ENCODE results near the gene ARHGDIA.

The ARHGDIA gene

GRCh38 chr17:81888105-81888987, 17.2 kb upstream of the ARHGDIA start:
- no peak for DNase-seq (ENCODE audit: low spot score)

GRCh38 chr17:81885869-81886548, 14.9 kb upstream of the ARHGDIA start:
- peak; percentile 38 for DNase-seq (ENCODE audit: low spot score)

GRCh38 chr17:81885454-81885853, 14.3 kb upstream of the ARHGDIA start:
- no peak for DNase-seq (ENCODE audit: low spot score)

- no peak for DNase-seq (ENCODE audit: low spot score)
Measured at GRCh38 chr17:81884968-81885367, 13.8 kb upstream of the ARHGDIA start.

- no peak for DNase-seq (ENCODE audit: low spot score)
Measured at GRCh38 chr17:81884520-81884919, 13.4 kb upstream of the ARHGDIA start.

GRCh38 chr17:81879121-81879520, 8.0 kb upstream of the ARHGDIA start:
- no peak for DNase-seq (ENCODE audit: low spot score)

GRCh38 chr17:81878294-81878693, 7.2 kb upstream of the ARHGDIA start:
- no peak for DNase-seq (ENCODE audit: low spot score)

- no peak for DNase-seq (ENCODE audit: low spot score)
Measured at GRCh38 chr17:81877569-81877968, 6.4 kb upstream of the ARHGDIA start.

GRCh38 chr17:81871387-81872230, 472 bp upstream of the ARHGDIA start:
- peak; percentile 87 for DNase-seq (ENCODE audit: low spot score)

- DNase-seq (ENCODE audit: low spot score), result no peak
Measured at GRCh38 chr17:81870131-81870980, 781 bp downstream of the ARHGDIA start.

- DNase-seq (ENCODE audit: low spot score), result no peak
Measured at GRCh38 chr17:81869221-81870130, 1.7 kb downstream of the ARHGDIA start.

GRCh38 chr17:81868674-81869220, 2.4 kb downstream of the ARHGDIA start:
- DNase-seq (ENCODE audit: low spot score), result no peak

GRCh38 chr17:81867991-81868673, 3.0 kb downstream of the ARHGDIA start:
- DNase-seq (ENCODE audit: low spot score), result no peak

GRCh38 chr17:81867170-81867990, 3.8 kb downstream of the ARHGDIA start:
- no peak for DNase-seq (ENCODE audit: low spot score)

- no peak for DNase-seq (ENCODE audit: low spot score)
Measured at GRCh38 chr17:81866440-81867169, 4.5 kb downstream of the ARHGDIA start.

GRCh38 chr17:81865733-81866439, 5.3 kb downstream of the ARHGDIA start:
- no peak for DNase-seq (ENCODE audit: low spot score)

- no peak for DNase-seq (ENCODE audit: low spot score)
Measured at GRCh38 chr17:81865358-81865732, 5.8 kb downstream of the ARHGDIA start.

Measured in kidney capillary endothelial cell (primary cell).